Neural progenitor cell (in vitro differentiated cells): ENCODE measurements around the gene PTGIR.

ENCODE experiments used
- EZH2 ChIP-seq: fragments of 200-600 bp; sonication (generic); IDR thresholded peaks from 2 replicates; pipeline ENCODE4 v1.6.1; 2017; ENCODE audit warnings: antibody characterized with exemption, mild to moderate bottlenecking, moderate library complexity
- TF ChIP-seq, protein P1 (sequence below): fragments of 200-600 bp; sonication (generic); IDR thresholded peaks from 2 replicates; pipeline ENCODE4 v1.5.1; 2017; ENCODE audit warnings: antibody characterized with exemption, mild to moderate bottlenecking

DNA sequence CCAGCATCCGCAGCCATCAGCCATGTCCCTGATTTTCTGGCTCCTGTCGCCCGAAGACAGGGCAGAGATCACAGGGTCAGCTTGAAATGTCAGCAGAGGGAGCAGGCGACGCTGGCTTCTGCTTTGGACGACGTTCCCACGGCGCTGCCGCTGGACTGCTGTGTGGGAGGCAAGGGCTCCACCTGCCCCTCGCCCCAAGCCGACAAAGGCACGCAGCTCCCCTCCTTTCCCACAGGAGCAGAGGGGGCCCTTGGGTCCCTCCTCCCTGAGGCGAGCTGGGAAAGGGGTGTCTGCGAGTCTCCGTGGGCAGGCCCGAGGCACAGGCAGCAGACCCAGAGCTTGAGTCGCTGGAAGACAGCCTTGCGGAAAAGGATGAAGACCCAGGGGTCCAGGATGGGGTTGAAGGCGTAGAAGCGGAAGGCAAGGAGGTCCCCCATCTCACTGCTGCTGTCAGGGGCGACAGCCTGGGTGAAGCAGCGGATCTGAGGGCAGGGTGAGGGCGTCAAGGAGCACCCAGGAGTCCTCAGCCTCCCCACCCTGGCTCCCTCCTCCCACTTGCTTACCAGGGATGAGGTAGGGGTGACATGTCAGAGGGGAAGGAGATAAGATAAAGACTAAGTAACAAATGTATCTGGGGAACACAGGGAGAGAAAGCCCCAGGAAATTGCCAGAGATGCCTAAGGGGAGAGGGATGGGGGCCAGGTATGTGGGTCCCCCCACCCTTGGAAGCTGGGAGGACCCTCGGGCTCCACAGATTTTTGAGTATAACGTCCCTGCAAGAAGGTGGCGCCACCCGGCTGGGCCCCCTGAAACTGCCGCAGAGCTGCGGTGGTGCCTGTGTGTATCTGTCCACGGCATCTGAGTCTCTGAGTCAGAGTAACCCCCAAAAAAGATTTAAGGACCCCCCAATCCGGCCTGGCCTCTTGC is 3.4 kb downstream of the PTGIR start:
- TF ChIP-seq, protein P1, sequence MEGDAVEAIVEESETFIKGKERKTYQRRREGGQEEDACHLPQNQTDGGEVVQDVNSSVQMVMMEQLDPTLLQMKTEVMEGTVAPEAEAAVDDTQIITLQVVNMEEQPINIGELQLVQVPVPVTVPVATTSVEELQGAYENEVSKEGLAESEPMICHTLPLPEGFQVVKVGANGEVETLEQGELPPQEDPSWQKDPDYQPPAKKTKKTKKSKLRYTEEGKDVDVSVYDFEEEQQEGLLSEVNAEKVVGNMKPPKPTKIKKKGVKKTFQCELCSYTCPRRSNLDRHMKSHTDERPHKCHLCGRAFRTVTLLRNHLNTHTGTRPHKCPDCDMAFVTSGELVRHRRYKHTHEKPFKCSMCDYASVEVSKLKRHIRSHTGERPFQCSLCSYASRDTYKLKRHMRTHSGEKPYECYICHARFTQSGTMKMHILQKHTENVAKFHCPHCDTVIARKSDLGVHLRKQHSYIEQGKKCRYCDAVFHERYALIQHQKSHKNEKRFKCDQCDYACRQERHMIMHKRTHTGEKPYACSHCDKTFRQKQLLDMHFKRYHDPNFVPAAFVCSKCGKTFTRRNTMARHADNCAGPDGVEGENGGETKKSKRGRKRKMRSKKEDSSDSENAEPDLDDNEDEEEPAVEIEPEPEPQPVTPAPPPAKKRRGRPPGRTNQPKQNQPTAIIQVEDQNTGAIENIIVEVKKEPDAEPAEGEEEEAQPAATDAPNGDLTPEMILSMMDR: peak; percentile 40
- no peak for TF ChIP-seq EZH2
